Smooth muscle cell (in vitro differentiated cells): Measurements from ENCODE around the gene INIP. TPM values are rescaled to one million over a fixed set of nuclear protein-coding genes. Genes with fewer than 3 reads are reported as not detected.

Source experiments
- DNase-seq: peaks from one replicate; lab custom pipeline; 2025; ENCODE audit not compliant: unreplicated experiment; lab: John Stamatoyannopoulos, UW
- H2AFZ ChIP-seq: fragments of 200-600 bp; sonication (generic); 2 replicates; pipeline ENCODE4 v1.6.0; 2016; ENCODE audit warnings: antibody characterized with exemption, low read depth, mild to moderate bottlenecking
- H3F3A ChIP-seq: fragments of 200-600 bp; sonication (generic); 2 replicates; pipeline ENCODE4 v1.6.0; 2017; ENCODE audit warnings: antibody characterized with exemption, low read depth
- H3K27ac ChIP-seq: fragments of 200-600 bp; sonication (generic); 2 replicates; pipeline ENCODE4 v1.5.1; 2016; ENCODE audit warnings: low read depth, mild to moderate bottlenecking
- H3K27me3 ChIP-seq: fragments of 200-600 bp; sonication (generic); 2 replicates; pipeline ENCODE4 v1.6.1; 2016; ENCODE audit warnings: low read depth, mild to moderate bottlenecking
- H3K36me3 ChIP-seq: fragments of 200-600 bp; sonication (generic); 2 replicates; pipeline ENCODE4 v1.5.1; 2016; ENCODE audit warnings: low read depth
- H3K4me1 ChIP-seq: fragments of 200-600 bp; sonication (generic); 2 replicates; pipeline ENCODE4 v1.5.1; 2016; ENCODE audit warnings: low read depth
- H3K4me2 ChIP-seq: fragments of 200-600 bp; sonication (generic); 2 replicates; pipeline ENCODE4 v1.6.0; 2016; ENCODE audit warnings: mild to moderate bottlenecking
- H3K4me3 ChIP-seq: fragments of 200-600 bp; sonication (generic); 2 replicates; pipeline ENCODE4 v1.5.1; 2016; ENCODE audit warnings: mild to moderate bottlenecking
- H3K79me2 ChIP-seq: fragments of 200-600 bp; sonication (generic); 2 replicates; pipeline ENCODE4 v1.6.0; 2016; ENCODE audit warnings: low read depth, mild to moderate bottlenecking
- H3K9ac ChIP-seq: fragments of 200-600 bp; sonication (generic); 2 replicates; pipeline ENCODE4 v1.6.0; 2016; ENCODE audit warnings: low read depth
- H3K9me3 ChIP-seq: fragments of 200-600 bp; sonication (generic); replicated peaks from 2 replicates; pipeline ENCODE4 v1.5.1; 2016; ENCODE audit warnings: low read depth
- H4K20me1 ChIP-seq: fragments of 200-600 bp; sonication (generic); 2 replicates; pipeline ENCODE4 v1.6.0; 2016; ENCODE audit warnings: low read depth
- WGBS: methylation state at CpG from one replicate; pipeline ENCODE4 v1.1.7; 2016; ENCODE audit warnings: low lambda C conversion rate; 5-methylcytosine and 5-hydroxymethylcytosine counted together
- polyA plus RNA-seq: library from polyadenylated mRNA; unstranded; fragments of >200 nt; fragmentation: Nextera tagmentation; extraction: Ambion mirVana; gene quantifications from 2 replicates; pipeline ENCODE4 v1.2.1, GENCODE V29; 2016
- total RNA-seq: library from RNA; depleted of rRNA; stranded (reverse); fragments of >200 nt; gene quantifications from 2 replicates; pipeline ENCODE4 v1.2.3, GENCODE V29; 2014
- TF ChIP-seq, protein P1 (sequence below): fragments of 200-600 bp; sonication (generic); IDR thresholded peaks from 2 replicates; pipeline ENCODE4 v1.5.1; 2017; ENCODE audit warnings: borderline replicate concordance, mild to moderate bottlenecking, antibody characterized with exemption; ENCODE audit not compliant: insufficient read depth, poor library complexity, severe bottlenecking

Gene INIP
- total and polyA plus RNA-seq, 2 experiments from 2014 or later = 19.8 to 25.8 TPM

DNA sequence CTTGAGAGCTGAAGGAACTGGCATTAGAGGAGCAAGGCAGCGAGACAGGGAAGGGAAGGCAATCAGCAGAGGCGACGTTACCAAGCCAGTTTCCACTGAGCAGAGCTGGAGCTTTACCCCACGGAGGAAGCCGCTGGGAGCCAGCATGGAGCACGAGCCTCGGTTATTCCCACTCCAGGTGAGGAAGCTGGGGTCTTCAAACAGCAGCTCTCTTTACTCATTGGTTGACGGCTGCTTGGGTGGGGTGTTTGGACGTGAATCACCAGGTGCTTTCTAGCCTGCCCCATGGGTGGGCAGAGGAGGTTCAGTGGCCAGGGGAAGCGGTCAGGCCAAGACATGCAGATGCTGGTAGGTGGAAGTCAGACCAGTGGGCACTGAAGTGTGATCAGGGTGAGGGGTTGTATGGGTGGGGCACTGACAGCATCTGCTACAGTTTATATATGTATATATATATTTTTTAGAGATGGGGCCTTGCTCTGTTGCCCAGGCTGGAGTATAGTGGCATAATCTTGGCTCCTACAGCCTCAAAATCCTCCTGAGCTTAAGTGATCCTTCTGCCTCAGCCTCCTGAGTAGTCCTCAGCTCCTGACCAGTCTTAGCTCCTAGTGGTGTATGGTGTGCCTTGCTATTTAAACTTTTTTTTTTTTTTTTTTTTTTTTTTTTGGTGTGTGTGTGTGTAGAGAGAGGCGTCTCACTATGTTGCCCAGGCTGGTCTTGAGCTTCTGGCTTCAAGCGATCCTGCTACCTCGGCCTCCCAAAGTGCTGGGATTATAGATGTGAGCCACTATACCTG, 45.0 kb upstream of the INIP start:
- Histone ChIP-seq H3K4me2 (peak overlapping the region; percentile 77), H2AFZ (no peak overlapping the region), H3K4me3 (no peak overlapping the region), H3K27me3 (no peaks in the 10 kb centered on the region), H3K4me1 (peaks cover 15% of the 10 kb centered on the region), H3F3A (peaks cover 12% of the 10 kb centered on the region), H3K79me2 (peaks cover 27% of the 10 kb centered on the region), H3K27ac (peak overlapping the region; percentile 71), H4K20me1 (peaks cover 37% of the 10 kb centered on the region), H3K9ac (peak overlapping the region; percentile 35), H3K36me3 (peaks cover 5% of the 10 kb centered on the region), H3K9me3 (no peaks in the 10 kb centered on the region)
- WGBS = 66% methylated on average over 13 of the region's 13 CpGs
- DNase-seq = no peak
- TF ChIP-seq, protein P1, sequence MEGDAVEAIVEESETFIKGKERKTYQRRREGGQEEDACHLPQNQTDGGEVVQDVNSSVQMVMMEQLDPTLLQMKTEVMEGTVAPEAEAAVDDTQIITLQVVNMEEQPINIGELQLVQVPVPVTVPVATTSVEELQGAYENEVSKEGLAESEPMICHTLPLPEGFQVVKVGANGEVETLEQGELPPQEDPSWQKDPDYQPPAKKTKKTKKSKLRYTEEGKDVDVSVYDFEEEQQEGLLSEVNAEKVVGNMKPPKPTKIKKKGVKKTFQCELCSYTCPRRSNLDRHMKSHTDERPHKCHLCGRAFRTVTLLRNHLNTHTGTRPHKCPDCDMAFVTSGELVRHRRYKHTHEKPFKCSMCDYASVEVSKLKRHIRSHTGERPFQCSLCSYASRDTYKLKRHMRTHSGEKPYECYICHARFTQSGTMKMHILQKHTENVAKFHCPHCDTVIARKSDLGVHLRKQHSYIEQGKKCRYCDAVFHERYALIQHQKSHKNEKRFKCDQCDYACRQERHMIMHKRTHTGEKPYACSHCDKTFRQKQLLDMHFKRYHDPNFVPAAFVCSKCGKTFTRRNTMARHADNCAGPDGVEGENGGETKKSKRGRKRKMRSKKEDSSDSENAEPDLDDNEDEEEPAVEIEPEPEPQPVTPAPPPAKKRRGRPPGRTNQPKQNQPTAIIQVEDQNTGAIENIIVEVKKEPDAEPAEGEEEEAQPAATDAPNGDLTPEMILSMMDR = no peak

DNA sequence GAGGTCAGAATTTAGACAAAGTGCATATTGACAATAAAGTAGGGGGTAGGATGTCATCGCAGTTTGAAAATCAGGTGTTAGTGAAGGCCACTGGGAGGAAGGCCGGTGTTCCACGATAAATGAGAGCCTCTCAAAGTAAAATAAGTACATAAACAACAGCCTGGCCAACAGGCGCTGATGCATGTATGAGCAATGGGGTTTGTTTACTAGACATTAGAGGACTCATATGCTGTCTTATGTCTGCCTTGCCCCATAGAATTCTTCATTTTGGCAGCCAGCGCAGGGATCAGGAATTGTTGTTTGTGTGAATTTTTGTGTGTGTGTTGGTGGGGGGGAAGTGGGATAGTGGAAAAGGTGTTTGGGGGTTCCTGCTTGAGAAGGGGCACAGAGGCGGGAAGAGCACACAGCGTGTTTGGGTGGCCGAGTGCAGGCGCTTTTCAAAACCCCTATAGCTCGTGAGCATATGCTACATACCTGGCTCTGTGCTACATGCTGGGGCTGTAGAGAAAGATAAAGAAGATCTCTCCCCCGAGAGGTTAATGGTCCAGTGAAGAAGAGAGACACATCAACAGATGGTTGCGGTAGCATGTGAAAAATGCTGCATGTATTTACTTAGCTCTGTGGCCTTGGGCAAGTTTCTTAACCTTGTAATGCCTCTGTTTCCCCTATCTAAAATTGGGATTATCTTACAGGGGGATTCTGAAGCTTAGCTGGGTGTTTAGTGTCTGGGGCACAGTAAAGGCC, 44.2 kb upstream of the INIP start:
- WGBS = 53% methylated on average over 12 of the region's 12 CpGs
- TF ChIP-seq, protein P1 = no peak
- H3K9me3 ChIP-seq = no peaks in the 10 kb centered on the region

DNA sequence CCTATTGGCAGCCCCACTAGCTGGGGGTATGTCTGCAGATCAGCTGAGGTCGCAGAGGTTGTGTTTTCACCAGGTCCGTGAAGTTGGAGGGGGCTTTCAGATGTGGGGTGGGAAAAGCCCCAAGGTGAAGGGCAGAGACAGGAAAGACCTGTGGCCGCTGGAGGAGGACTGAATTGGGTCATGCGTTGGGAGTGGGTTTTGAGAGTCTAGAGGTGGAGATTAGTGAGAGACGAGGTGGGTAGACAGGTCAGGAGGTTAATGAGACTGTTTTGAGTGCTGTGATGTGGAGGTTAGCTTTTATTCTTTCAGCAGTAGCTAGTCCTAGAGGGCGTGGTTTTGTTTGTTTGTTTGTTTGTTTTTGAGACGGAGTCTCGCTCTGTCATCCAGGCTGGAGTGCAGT, 42.9 kb upstream of the INIP start:
- no peak overlapping the region for H3K9ac ChIP-seq
- TF ChIP-seq, protein P1 = no peak
- DNase-seq = no peak
- H3K4me1 ChIP-seq = peaks cover 15% of the 10 kb centered on the region
- no peak overlapping the region for H2AFZ ChIP-seq
- H3K36me3 ChIP-seq = no peaks in the 10 kb centered on the region
- no peak overlapping the region for H3K27ac ChIP-seq
- peaks cover 15% of the 10 kb centered on the region for H3K79me2 ChIP-seq
- H4K20me1 ChIP-seq = peaks cover 33% of the 10 kb centered on the region
- H3K4me2 ChIP-seq = no peak overlapping the region
- H3F3A ChIP-seq = peaks cover 12% of the 10 kb centered on the region
- 88% methylated on average over 8 of the region's 8 CpGs for WGBS
- H3K9me3 ChIP-seq = no peaks in the 10 kb centered on the region
- H3K4me3 ChIP-seq = no peak overlapping the region
- no peaks in the 10 kb centered on the region for H3K27me3 ChIP-seq

More for the DNA sequence above, 44.2 kb upstream of the INIP start:
- peaks cover 15% of the 10 kb centered on the region for H3K4me1 ChIP-seq
- no peak overlapping the region for H2AFZ ChIP-seq
- no peaks in the 10 kb centered on the region for H3K27me3 ChIP-seq
- peak overlapping the region; percentile 71 for H3K27ac ChIP-seq
- H3K36me3 ChIP-seq = peaks cover 5% of the 10 kb centered on the region
- peak overlapping the region; percentile 35 for H3K9ac ChIP-seq
- H3F3A ChIP-seq = peaks cover 12% of the 10 kb centered on the region
- H4K20me1 ChIP-seq = peaks cover 32% of the 10 kb centered on the region
- H3K4me2 ChIP-seq = peak overlapping the region; percentile 77
- no peak overlapping the region for H3K4me3 ChIP-seq
- peaks cover 20% of the 10 kb centered on the region for H3K79me2 ChIP-seq
- DNase-seq = no peak
